Mammary epithelial cell (primary cell): Measurements from ENCODE around the gene RNASE8.

ENCODE experiments used
- EZH2 ChIP-seq: IDR thresholded peaks from 2 replicates; pipeline ENCODE4 v1.6.1; 2012; ENCODE audit warnings: low read length, inconsistent platforms, borderline replicate concordance
- TF ChIP-seq, protein P1 (sequence below), 2 donors: IDR thresholded peaks in 1 of 2; conservative IDR thresholded peaks in 1 of 2; 2 replicates each; pipeline ENCODE4 v1.5.1; 2011 to 2012; ENCODE audit warnings: inconsistent platforms in 2 of 2, low read length in 2 of 2, mild to moderate bottlenecking in 2 of 2, control low read depth in 1 of 2, low read depth in 1 of 2; ENCODE audit not compliant: insufficient read depth in 1 of 2; ENCODE audit errors: extremely low read depth in 1 of 2

DNA sequence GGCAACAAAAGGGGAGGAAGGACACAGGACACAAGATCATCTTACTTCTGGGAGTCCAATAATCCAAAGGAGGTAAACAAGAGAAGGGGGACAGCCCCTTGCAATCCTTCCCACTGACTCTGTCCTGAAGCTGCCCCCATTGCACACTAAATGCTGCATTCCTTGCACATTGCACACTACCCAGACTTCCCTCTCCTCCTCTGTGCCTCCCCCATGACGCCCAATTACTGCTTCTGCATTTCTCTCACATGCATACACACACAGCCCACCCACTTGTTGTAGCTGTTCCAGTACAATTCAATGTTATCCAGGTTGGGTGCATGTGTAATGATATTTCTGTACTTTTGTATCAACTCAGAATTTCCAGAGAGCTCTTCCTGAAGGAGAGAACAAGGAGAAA lies 38.3 kb upstream of the RNASE8 start:
- TF ChIP-seq, protein P1, sequence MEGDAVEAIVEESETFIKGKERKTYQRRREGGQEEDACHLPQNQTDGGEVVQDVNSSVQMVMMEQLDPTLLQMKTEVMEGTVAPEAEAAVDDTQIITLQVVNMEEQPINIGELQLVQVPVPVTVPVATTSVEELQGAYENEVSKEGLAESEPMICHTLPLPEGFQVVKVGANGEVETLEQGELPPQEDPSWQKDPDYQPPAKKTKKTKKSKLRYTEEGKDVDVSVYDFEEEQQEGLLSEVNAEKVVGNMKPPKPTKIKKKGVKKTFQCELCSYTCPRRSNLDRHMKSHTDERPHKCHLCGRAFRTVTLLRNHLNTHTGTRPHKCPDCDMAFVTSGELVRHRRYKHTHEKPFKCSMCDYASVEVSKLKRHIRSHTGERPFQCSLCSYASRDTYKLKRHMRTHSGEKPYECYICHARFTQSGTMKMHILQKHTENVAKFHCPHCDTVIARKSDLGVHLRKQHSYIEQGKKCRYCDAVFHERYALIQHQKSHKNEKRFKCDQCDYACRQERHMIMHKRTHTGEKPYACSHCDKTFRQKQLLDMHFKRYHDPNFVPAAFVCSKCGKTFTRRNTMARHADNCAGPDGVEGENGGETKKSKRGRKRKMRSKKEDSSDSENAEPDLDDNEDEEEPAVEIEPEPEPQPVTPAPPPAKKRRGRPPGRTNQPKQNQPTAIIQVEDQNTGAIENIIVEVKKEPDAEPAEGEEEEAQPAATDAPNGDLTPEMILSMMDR (conservative IDR thresholded peaks at IDR 0.05 in 1 of 2, IDR thresholded peaks at IDR 0.05 in 1 of 2; ENCODE audit: extremely low read depth in 1 of 2, insufficient read depth in 1 of 2, low read depth in 1 of 2, low read length in 2 of 2), result no peak
- TF ChIP-seq EZH2, result no peak
